HL-60 (cell line): ENCODE data around the gene CPVL.

Experiments used
- DNase-seq, 2 experiments: peaks; one replicate each; pipeline ENCODE4 v3.0.0-alpha.2; 2010 to 2020; ENCODE audit warnings: low read depth in 1 of 2, low spot score in 1 of 2
- H3K27ac ChIP-seq: fragments of 250-450 bp; sonication (Bioruptor Pico); replicated peaks from 2 replicates; pipeline ENCODE4 v1.5.1; 2020; ENCODE audit warnings: mild to moderate bottlenecking, moderate library complexity
- H3K27me3 ChIP-seq: fragments of 250-450 bp; sonication (Bioruptor Pico); 2 replicates; pipeline ENCODE4 v1.5.1; 2021; ENCODE audit warnings: mild to moderate bottlenecking, moderate library complexity; ENCODE audit not compliant: insufficient read depth, poor library complexity, severe bottlenecking
- H3K4me3 ChIP-seq: replicated peaks from 2 replicates; pipeline ENCODE4 v1.5.1; 2011; ENCODE audit warnings: mild to moderate bottlenecking, control low read depth, low read length; ENCODE audit not compliant: insufficient read depth
- CTCF ChIP-seq: IDR thresholded peaks from one replicate; pipeline ENCODE4 v1.5.1; 2011; ENCODE audit warnings: low read length, control low read depth, inconsistent platforms; ENCODE audit not compliant: insufficient read depth
- GABPA ChIP-seq: IDR thresholded peaks from 2 replicates; pipeline ENCODE4 v1.6.1; 2012; ENCODE audit warnings: low read depth
- POLR2AphosphoS5 ChIP-seq: IDR thresholded peaks from 2 replicates; pipeline ENCODE4 v1.6.1; 2012; ENCODE audit warnings: low read depth
- REST ChIP-seq: IDR thresholded peaks from 2 replicates; pipeline ENCODE4 v1.6.1; 2012; ENCODE audit warnings: low read depth; ENCODE audit not compliant: insufficient replicate concordance
- SPI1 ChIP-seq: IDR thresholded peaks from 2 replicates; pipeline ENCODE4 v1.6.1; 2012; ENCODE audit warnings: low read depth, mild to moderate bottlenecking, borderline replicate concordance

Gene CPVL

GRCh38 chr7:28977881-28978280 lies 168.5 kb downstream of the CPVL start:
- TF ChIP-seq REST (no peak), CTCF (no peak), SPI1 (no peak), GABPA (no peak), POLR2AphosphoS5 (no peak)
- Histone ChIP-seq H3K4me3 (no peak overlapping the region), H3K27me3 (no peaks in the 10 kb centered on the region), H3K27ac (no peak overlapping the region)
- DNase-seq, result no peak

GRCh38 chr7:28976022-28976421 lies 170.3 kb downstream of the CPVL start:
- DNase-seq, result no peak
- no peaks in the 10 kb centered on the region for H3K27me3 ChIP-seq
- TF ChIP-seq REST, result no peak
- TF ChIP-seq GABPA, result no peak
- no peak for TF ChIP-seq SPI1
- no peak for TF ChIP-seq CTCF
- no peak for TF ChIP-seq POLR2AphosphoS5

GRCh38 chr7:28973591-28973990 lies 172.7 kb downstream of the CPVL start:
- TF ChIP-seq POLR2AphosphoS5 (no peak), SPI1 (no peak), REST (no peak)
- Histone ChIP-seq H3K4me3 (no peak overlapping the region), H3K27me3 (no peaks in the 10 kb centered on the region), H3K27ac (no peak overlapping the region)
- DNase-seq, result no peak

More at GRCh38 chr7:28976022-28976421, 170.3 kb downstream of the CPVL start:
- Histone ChIP-seq H3K4me3 (no peak overlapping the region), H3K27ac (no peak overlapping the region)

- Histone ChIP-seq H3K27me3 (peaks cover 4% of the 10 kb centered on the region), H3K27ac (no peak overlapping the region), H3K4me3 (no peak overlapping the region)
- no peak for DNase-seq
- TF ChIP-seq CTCF, result no peak
- TF ChIP-seq SPI1, result no peak
- TF ChIP-seq REST, result no peak
- no peak for TF ChIP-seq GABPA
- no peak for TF ChIP-seq POLR2AphosphoS5
Observed at GRCh38 chr7:28964056-28964455, 182.3 kb downstream of the CPVL start.
